ENCODE measurements around the gene TMEM139. TPM values are rescaled to one million over a fixed set of nuclear protein-coding genes. Genes with fewer than 3 reads are reported as not detected.
"Not testable (repeated sequence)": the region's sequence is repeated elsewhere in the genome, so short reads cannot be mapped to it uniquely, and the experiment has no call there.

TMEM139 gene
- polyA plus RNA-seq, 10 donors = 0.46 to 1.3 (median 0.90) TPM

GRCh38 chr7:143257501-143257900, 27.3 kb upstream of the TMEM139 start:
- no peak for DNase-seq

GRCh38 chr7:143258831-143259230, 25.9 kb upstream of the TMEM139 start:
- DNase-seq = no peak

DNA sequence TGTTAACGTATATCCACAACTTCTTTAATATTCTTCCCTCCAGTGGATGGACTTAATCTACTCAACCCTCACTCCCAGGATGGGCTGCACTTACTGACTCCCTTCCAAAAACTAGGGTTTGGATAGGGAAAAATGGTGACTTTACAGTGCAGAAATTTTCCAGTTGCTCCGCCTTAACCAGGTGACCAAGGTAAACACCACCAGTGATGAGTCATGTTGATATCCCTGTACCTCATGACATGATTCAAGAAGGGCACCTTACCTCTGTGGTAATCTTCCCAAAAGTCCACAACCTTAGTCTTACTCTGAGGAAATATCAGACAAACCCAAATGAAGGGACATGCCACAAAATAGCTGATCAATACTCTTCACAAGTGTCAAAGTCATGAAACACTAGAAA, 25.0 kb upstream of the TMEM139 start:
- no peak for DNase-seq

DNA sequence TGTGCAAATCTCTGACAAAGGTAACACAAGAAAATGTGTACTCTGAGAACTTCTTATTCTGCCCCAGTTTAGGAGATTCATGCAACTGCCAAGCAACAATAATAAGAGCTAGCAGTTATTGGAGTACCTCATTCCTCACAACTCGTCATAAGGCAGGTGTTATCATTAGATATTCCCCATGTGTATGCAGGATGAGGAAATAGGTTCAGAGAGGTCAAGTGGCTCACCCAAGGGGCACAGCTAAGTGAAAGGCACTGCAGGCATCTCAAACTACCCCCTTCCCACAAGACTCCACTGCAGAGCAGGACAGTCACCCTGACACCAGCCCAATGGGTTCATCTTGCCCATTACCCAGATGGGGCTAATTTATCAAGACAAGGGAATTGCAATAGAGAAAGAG, 22.9 kb upstream of the TMEM139 start:
- no peak for DNase-seq

- DNase-seq = peak; percentile 76 to 93 (median 85)
Measured at GRCh38 chr7:143263266-143264195, 21.2 kb upstream of the TMEM139 start, which contains the start of gene GSTK1. TSS of gene GSTK1 (plus strand) at chr7:143263441. CDS start at chr7:143263514, 73 bp downstream.

DNA sequence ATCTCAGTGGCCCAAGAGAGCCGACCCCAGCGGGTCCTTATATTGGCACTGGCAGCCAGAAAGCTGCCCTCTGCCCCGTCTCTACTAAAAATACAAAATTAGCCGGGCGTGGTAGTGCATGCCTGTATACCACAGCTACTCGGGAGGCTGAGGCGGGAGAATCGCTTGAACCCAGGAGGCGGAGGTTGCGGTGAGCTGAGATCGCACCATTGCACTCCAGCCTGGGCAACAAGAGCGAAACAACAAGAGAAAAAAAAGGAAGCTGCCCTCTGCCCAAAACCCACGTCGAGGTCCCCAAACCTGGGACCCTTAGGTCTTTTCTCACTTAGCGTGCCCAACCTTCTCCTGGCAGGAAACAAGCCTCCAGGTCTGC, 20.6 kb upstream of the TMEM139 start:
- DNase-seq = not testable (repeated sequence)

DNA sequence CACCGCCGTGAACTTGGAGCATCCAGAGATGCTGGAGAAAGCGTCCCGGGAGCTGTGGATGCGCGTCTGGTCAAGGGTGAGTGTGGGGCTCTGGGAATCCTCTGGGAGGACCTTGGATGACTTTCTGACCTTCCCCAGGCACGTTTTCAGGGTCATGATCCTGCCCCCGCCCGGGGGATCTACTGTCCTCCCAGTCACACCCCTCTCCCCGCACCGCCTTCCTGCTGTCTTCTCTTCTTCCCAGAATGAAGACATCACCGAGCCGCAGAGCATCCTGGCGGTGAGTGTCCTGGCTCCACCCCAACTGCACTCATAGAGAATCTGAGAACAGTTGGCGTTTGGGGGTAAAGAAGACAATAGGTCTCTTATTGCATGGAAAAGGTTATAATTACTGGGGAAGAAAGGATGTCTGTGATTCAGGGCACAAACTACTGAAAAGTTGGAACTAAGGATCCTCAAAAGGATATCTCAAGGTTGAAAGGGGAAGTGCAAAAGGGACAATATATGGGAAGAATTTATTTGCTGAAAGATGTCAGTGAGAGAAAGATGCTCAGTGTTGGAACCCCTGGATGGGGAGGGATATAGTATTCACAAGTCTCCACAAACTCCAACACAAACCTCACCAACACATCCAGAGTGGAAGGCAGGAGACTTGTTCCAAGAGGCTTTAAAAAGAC, 19.6 kb upstream of the TMEM139 start:
- no peak for DNase-seq

GRCh38 chr7:143269251-143269650, 15.5 kb upstream of the TMEM139 start:
- no peak for DNase-seq

DNA sequence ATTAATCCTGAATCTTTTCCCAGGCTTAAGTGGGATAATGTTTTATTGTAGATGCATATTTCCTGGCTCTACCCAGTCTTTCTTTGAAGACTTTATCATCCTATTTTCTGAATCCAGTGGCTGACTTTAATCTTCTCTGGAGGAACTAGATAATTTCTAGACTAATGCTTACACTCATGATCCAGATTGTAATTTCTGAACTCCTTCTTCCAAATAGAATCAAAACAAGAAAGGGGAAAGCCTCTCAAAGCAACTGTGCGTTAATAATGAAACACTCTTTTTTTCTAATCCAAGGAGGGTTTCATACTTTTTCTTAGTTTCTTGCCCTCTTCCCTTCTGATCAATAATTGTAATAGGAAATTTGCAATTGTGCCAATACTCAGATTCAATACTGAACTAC, 13.5 kb upstream of the TMEM139 start:
- no peak for DNase-seq

DNA sequence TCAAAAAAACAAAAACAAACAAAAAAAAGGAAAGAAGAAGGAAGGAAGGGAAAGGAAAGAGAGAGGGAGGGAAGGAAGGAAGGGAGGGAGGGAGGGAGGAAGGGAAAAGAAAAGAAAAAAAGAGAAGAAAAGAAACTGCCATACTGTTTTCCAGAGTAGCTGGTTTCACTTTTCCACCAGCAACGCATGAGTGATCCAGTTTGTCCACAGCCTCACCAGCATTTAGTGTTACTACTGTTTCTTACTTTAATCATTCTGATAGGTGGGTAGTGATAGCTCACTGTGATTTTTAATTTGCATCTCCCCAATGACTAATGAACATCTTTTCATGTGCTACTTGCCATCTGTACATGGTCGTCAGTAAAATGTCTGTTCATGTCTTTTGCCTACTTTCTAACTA, 11.9 kb upstream of the TMEM139 start:
- no peak for DNase-seq

GRCh38 chr7:143279186-143280098, 5.3 kb upstream of the TMEM139 start:
- peak; percentile 73 to 92 (median 84) for DNase-seq

GRCh38 chr7:143280160-143280559, 4.6 kb upstream of the TMEM139 start:
- no peak for DNase-seq

DNA sequence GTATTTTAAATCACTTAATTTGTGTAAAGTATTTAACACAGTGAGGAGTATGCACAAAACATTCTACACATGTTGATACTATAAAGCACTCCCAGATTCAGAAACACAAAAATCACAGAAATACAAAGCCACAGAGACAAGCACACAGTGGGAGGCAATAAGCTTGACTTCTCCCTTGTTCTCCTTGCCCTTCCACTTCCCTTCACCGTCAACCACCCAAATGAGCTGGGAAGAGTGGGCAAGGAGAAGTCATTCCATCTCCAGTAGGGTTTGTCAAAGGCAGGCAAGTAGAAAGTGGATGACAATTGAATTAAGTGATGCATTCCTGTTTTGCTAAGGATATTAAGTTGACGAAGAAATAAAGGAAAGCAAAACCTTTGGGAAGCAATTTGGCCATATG, 4.2 kb upstream of the TMEM139 start:
- DNase-seq = no peak

- no peak for DNase-seq
Measured at GRCh38 chr7:143281529-143281928, 3.2 kb upstream of the TMEM139 start.

DNA sequence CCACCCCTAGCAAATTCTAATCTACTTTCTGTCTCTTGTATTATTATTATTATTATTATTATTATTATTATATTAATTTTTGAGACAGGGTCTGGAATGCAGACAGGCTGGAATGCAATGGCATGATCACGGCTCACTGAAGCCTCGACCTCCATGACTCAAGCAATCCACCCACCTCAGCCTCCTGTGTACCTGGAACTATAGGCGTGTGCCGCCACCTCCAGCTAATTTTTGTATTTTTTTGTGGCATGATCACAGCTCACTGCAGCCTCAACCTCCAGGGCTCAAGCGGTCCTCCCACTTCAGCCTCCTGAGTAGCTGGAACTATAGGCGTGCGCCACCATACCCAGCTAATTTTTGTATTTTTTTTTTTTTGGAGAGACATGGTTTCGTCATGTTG, 2.6 kb upstream of the TMEM139 start:
- DNase-seq = no peak

DNA sequence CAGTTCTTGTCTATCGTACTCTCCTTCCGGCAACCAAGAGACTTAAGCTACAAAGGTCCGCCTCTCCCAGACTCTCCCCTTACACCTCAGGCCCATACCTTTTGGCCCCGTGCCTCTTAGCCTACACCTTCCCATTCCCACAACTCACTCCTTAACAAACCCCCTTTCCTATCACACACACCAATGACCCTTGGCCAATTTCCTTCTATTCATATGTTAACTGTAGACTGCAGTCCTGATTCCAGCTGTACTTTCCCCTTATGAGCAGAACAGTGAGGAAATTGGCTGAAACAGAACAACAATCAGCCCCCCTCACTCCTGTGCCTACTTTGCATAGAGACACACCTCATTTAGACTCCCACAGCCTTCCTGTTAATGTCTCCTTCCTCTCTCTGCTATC, 1.4 kb upstream of the TMEM139 start:
- DNase-seq = no peak

GRCh38 chr7:143285470-143285778, 666 bp downstream of the TMEM139 start:
- no peak for DNase-seq

GRCh38 chr7:143285806-143286521, 1.2 kb downstream of the TMEM139 start:
- DNase-seq = no peak

GRCh38 chr7:143286522-143286890, 1.7 kb downstream of the TMEM139 start:
- no peak for DNase-seq

DNA sequence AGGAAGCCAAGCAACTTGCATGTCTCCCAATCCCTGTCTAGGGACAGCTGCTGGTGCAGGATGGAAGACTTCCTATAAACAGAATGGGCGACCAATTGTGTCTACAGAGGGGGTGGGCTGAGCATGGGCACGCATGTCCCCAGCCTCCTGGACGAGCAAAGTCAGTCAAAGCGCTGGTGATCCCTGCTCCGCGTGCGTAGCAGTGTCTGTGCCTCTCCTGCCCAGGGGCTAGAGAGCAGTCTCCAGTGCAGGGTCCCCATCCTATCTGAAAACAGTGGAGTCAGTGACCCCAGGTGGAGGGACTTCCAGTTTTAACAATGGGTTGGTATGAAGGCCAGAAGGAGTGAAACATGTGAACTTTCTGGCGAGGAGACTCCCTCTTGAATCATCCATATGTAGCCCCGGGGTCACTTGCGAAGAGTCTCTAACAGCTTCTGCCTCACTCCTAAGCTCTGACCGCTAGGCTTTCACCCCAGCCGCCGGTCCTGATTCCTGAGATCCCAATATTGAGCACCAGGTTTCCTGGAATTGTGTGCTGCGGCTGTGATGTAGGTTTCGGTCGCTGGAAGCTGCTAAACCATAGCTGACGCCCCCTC, 2.7 kb downstream of the TMEM139 start:
- no peak for DNase-seq

Data from muscle of back (tissue), 11 donors.